Sigmoid colon (tissue), 7 donors: ENCODE data around the gene ELAVL4. TPM values are rescaled to one million over a fixed set of nuclear protein-coding genes. Genes with fewer than 3 reads are reported as not detected.

Source experiments
- DNase-seq: peaks from one replicate; pipeline ENCODE4 v3.0.0-alpha.2; 2019
- H3K27ac ChIP-seq, 4 donors: fragments of 200-600 bp; sonication (generic); one replicate each; pipeline ENCODE4 v1.5.1; 2016 to 2019; ENCODE audit warnings: mild to moderate bottlenecking in 1 of 4
- H3K27me3 ChIP-seq, 3 donors: fragments of 200-600 bp; sonication (generic); one replicate each; pipeline ENCODE4 v1.5.1; 2019; ENCODE audit warnings: mild to moderate bottlenecking in 1 of 3
- H3K36me3 ChIP-seq, 4 donors: fragments of 200-600 bp; sonication (generic); one replicate each; pipeline ENCODE4 v1.5.1; 2016 to 2019
- H3K4me1 ChIP-seq, 4 donors: fragments of 200-600 bp; sonication (generic); one replicate each; pipeline ENCODE4 v1.5.1; 2017 to 2019
- H3K4me3 ChIP-seq, 4 donors: fragments of 200-600 bp; sonication (generic); one replicate each; pipeline ENCODE4 v1.5.1; 2017 to 2019; ENCODE audit warnings: mild to moderate bottlenecking in 2 of 4, moderate library complexity in 1 of 4
- H3K9me3 ChIP-seq, 4 donors: fragments of 200-600 bp in 3 of 4; sonication (generic) in 3 of 4; one replicate each; pipeline versions ENCODE4 v1.5.1 to v1.6.1; 2013 to 2019
- CTCF ChIP-seq, 4 experiments: fragments of 450-650 bp in 3 of 4; fragments of 200-600 bp in 1 of 4; IDR thresholded peaks; one replicate each; pipeline ENCODE4 v1.5.1; 2016 to 2019; ENCODE audit warnings: antibody characterized with exemption in 4 of 4, mild to moderate bottlenecking in 3 of 4, moderate library complexity in 2 of 4
- EP300 ChIP-seq, 4 donors: sonication (generic); formaldehyde crosslinking; IDR thresholded peaks; one replicate each; pipeline ENCODE4 v1.6.1; 2017; ENCODE audit warnings: antibody characterized with exemption in 4 of 4
- POLR2A ChIP-seq, 2 donors: fragments of 450-650 bp; IDR thresholded peaks; one replicate each; pipeline ENCODE4 v1.6.1; 2016; ENCODE audit warnings: antibody characterized with exemption in 2 of 2, mild to moderate bottlenecking in 2 of 2, moderate library complexity in 2 of 2
- POLR2AphosphoS5 ChIP-seq, 4 donors: sonication (generic); formaldehyde crosslinking; IDR thresholded peaks; one replicate each; pipeline ENCODE4 v1.6.1; 2017; ENCODE audit warnings: antibody characterized with exemption in 4 of 4
- WGBS, 2 donors: extraction: QIAGEN DNeasy Blood & Tissue Kit; methylation state at CpG; one replicate each; pipeline ENCODE4 v1.1.7; 2013; 5-methylcytosine and 5-hydroxymethylcytosine counted together
- intact Hi-C: fragments of 100-400 bp; cut with DNase I; formaldehyde crosslinking; loops from one replicate; pipeline ENCODE4 v1.15.1; 2023
- polyA plus RNA-seq, 3 donors: library from polyadenylated mRNA; stranded (reverse); fragments of 200-250 nt; gene quantifications; one replicate each; pipeline ENCODE4 v1.2.3, GENCODE V29; 2013
- total RNA-seq, 4 donors: library from RNA; depleted of rRNA; stranded (reverse); fragments of >200 nt; gene quantifications; one replicate each; pipeline ENCODE4 v1.1.0, GENCODE V29; 2016
- donor health status: healthy with polysubstance abuse.
- donor health status: Bipolar disorder and iron deficiency.
- donor health status: healthy.

The ELAVL4 gene
- total and polyA plus RNA-seq, 7 donors: 0.23 to 11.8 (median 2.9) TPM; not detected in 1

GRCh38 chr1:50139339-50140181, 30.8 kb downstream of the ELAVL4 start:
- no peak for TF ChIP-seq CTCF (IDR thresholded peaks at IDR 0.05)
- no peak for TF ChIP-seq EP300 (IDR thresholded peaks at IDR 0.05)
- Histone ChIP-seq H3K36me3 (no peaks in the 10 kb centered on the region), H3K27me3 (peaks cover 0 to 11% (median 0%) of the 10 kb centered on the region in 3 donors), H3K4me3 (no peak overlapping the region), H3K27ac (no peak overlapping the region), H3K9me3 (no peaks in the 10 kb centered on the region), H3K4me1 (no peaks in the 10 kb centered on the region)
- no peak for DNase-seq
- WGBS, 2 donors: 56 to 64% methylated on average over 10 of the region's 10 CpGs
- intact Hi-C loops: no loop called here

- intact Hi-C loops: no loop called here
- TF ChIP-seq CTCF (IDR thresholded peaks at IDR 0.05): no peak
- TF ChIP-seq POLR2AphosphoS5 (IDR thresholded peaks at IDR 0.05): no peak
- no peak for TF ChIP-seq POLR2A (IDR thresholded peaks at IDR 0.05)
- TF ChIP-seq EP300 (IDR thresholded peaks at IDR 0.05): no peak
- 60 to 72% methylated on average over 1 of the region's 1 CpG for WGBS, 2 donors
These were observed 31.4 kb downstream of the ELAVL4 start for GRCh38 chr1:50140182-50140447.

GRCh38 chr1:50147191-50147850, 38.6 kb downstream of the ELAVL4 start:
- WGBS, 2 donors: 63 to 75% methylated on average over 4 of the region's 4 CpGs
- Histone ChIP-seq H3K36me3 (no peaks in the 10 kb centered on the region), H3K27ac (no peak overlapping the region), H3K4me3 (no peak overlapping the region), H3K27me3 (no peaks in the 10 kb centered on the region), H3K4me1 (no peaks in the 10 kb centered on the region), H3K9me3 (no peaks in the 10 kb centered on the region)
- no peak for DNase-seq
- intact Hi-C loops: no loop called here
- TF ChIP-seq POLR2A (IDR thresholded peaks at IDR 0.05) (no peak), POLR2AphosphoS5 (IDR thresholded peaks at IDR 0.05) (no peak), EP300 (IDR thresholded peaks at IDR 0.05) (no peak), CTCF (IDR thresholded peaks at IDR 0.05) (no peak)

More at GRCh38 chr1:50140182-50140447, 31.4 kb downstream of the ELAVL4 start:
- Histone ChIP-seq H3K27ac (no peak overlapping the region), H3K9me3 (no peaks in the 10 kb centered on the region), H3K27me3 (peaks cover 0 to 11% (median 0%) of the 10 kb centered on the region in 3 donors), H3K4me3 (no peak overlapping the region), H3K4me1 (no peaks in the 10 kb centered on the region), H3K36me3 (no peaks in the 10 kb centered on the region)
- DNase-seq: no peak

GRCh38 chr1:50148142-50148923, 39.6 kb downstream of the ELAVL4 start:
- TF ChIP-seq EP300 (IDR thresholded peaks at IDR 0.05): no peak
- no peak for TF ChIP-seq CTCF (IDR thresholded peaks at IDR 0.05)
- TF ChIP-seq POLR2AphosphoS5 (IDR thresholded peaks at IDR 0.05): no peak
- no peak for TF ChIP-seq POLR2A (IDR thresholded peaks at IDR 0.05)
- Histone ChIP-seq H3K36me3 (no peaks in the 10 kb centered on the region), H3K4me1 (no peaks in the 10 kb centered on the region), H3K9me3 (no peaks in the 10 kb centered on the region), H3K27ac (no peak overlapping the region), H3K27me3 (no peaks in the 10 kb centered on the region), H3K4me3 (no peak overlapping the region)
- intact Hi-C loops: no loop called here
- no peak for DNase-seq
- WGBS, 2 donors: 69 to 86% methylated on average over 1 of the region's 1 CpG
